Peyer's patch (tissue), 4 donors: ENCODE measurements around the gene GPR146.

Experiments used
- CTCF ChIP-seq, 6 experiments: fragments of 450-650 bp in 4 of 6; fragments of 200-600 bp in 2 of 6; sonication (generic) in 1 of 6; IDR thresholded peaks; one replicate each; pipeline ENCODE4 v1.5.1; 2017 to 2019; ENCODE audit warnings: antibody characterized with exemption in 6 of 6, mild to moderate bottlenecking in 3 of 6, moderate library complexity in 1 of 6
- POLR2A ChIP-seq, 2 donors: fragments of 450-650 bp; IDR thresholded peaks; one replicate each; pipeline ENCODE4 v1.5.1; 2017; ENCODE audit warnings: antibody characterized with exemption in 2 of 2, mild to moderate bottlenecking in 2 of 2, moderate library complexity in 2 of 2

DNA sequence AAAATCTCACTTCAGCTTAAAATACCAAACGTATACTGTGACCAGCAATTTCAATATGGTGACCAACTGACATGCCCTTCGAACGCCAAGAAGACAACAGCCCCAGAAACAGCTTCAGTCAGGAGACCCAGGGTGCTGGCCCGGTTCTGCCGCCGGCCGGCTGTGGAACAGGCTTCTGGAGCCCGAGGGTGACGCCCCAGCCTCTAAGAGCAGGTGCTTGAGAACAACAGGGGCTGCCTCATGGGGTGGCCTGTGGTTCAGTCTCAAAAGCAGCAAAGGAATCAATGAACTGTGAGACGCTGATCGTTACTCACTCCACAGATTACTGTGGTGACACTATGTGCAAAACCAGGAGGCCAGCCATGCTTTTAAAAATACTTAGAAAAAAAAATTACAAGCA is 60.8 kb downstream of the GPR146 start:
- TF ChIP-seq POLR2A (IDR thresholded peaks at IDR 0.05) (no peak), CTCF (IDR thresholded peaks at IDR 0.05) (no peak)
